Naive thymus-derived CD4-positive, alpha-beta T cell (primary cell): ENCODE results near the gene FRRS1. TPM values are rescaled to one million over a fixed set of nuclear protein-coding genes. Genes with fewer than 3 reads are reported as not detected.
A peak's percentile ranks its signal among the peaks of the same experiment; 100 is the strongest.
"Not testable (repeated sequence)": the region's sequence is repeated elsewhere in the genome, so short reads cannot be mapped to it uniquely, and the experiment has no call there.

ENCODE experiments used
- ATAC-seq: fragments of 150-1000 bp; cut with Tn5 transposase; 2 replicates; pipeline ENCODE4 v1.10.0; 2021; ENCODE audit warnings: mild to moderate bottlenecking, moderate library complexity
- CTCF ChIA-PET: fragments of 350-600 bp; sonication (Branson Sonifier 250); formaldehyde crosslinking; loops from one replicate; lab custom pipeline; 2021; ENCODE audit warnings: antibody characterized with exemption; lab: Charles Lee
- POLR2A ChIA-PET: fragments of 350-600 bp; sonication (Branson Sonifier 250); formaldehyde crosslinking; loops from one replicate; lab custom pipeline; 2021; ENCODE audit warnings: antibody characterized with exemption, inconsistent platforms; lab: Charles Lee
- DNase-seq, 9 donors: peaks; one replicate each; pipeline versions ENCODE4 v3.0.0 to v3.0.0-alpha.2; 2020 to 2022; ENCODE audit warnings: mixed read lengths in 1 of 9
- H3K27ac ChIP-seq: one replicate; pipeline ENCODE4 v1.7.0; 2013; ENCODE audit warnings: mild to moderate bottlenecking, low read depth, low read length, moderate library complexity
- H3K27me3 ChIP-seq, 2 donors: one replicate each; pipeline ENCODE4 v1.7.0; 2013; ENCODE audit warnings: low read length in 2 of 2, mild to moderate bottlenecking in 2 of 2, moderate library complexity in 2 of 2; ENCODE audit not compliant: control insufficient read depth in 2 of 2, insufficient read depth in 2 of 2
- H3K36me3 ChIP-seq, 3 experiments: 1 replicate in 2 of 3; 2 replicates in 1 of 3; pipeline ENCODE4 v1.7.0; 2013; ENCODE audit warnings: low read length in 3 of 3, mild to moderate bottlenecking in 3 of 3, moderate library complexity in 1 of 3; ENCODE audit not compliant: insufficient read depth in 3 of 3, control insufficient read depth in 2 of 3
- H3K4me1 ChIP-seq, 2 donors: one replicate each; pipeline ENCODE4 v1.7.0; 2013; ENCODE audit warnings: low read length in 2 of 2, mild to moderate bottlenecking in 2 of 2, moderate library complexity in 1 of 2; ENCODE audit not compliant: control insufficient read depth in 2 of 2, insufficient read depth in 2 of 2
- H3K4me3 ChIP-seq: 2 replicates; pipeline ENCODE4 v1.7.0; 2013; ENCODE audit warnings: mild to moderate bottlenecking, low read length
- H3K9me3 ChIP-seq, 3 experiments: 1 replicate in 2 of 3; 2 replicates in 1 of 3; pipeline ENCODE4 v1.7.0; 2013; ENCODE audit warnings: low read length in 3 of 3; ENCODE audit not compliant: control insufficient read depth in 2 of 3
- H3K27ac Mint-ChIP-seq, 9 donors: one replicate each; pipeline ENCODE4 v1.8.0; 2020 to 2022; ENCODE audit warnings: mixed read lengths in 9 of 9, mild to moderate bottlenecking in 8 of 9, moderate library complexity in 5 of 9, inconsistent platforms in 2 of 9
- H3K27me3 Mint-ChIP-seq, 5 donors: one replicate each; pipeline ENCODE4 v1.8.0; 2021 to 2022; ENCODE audit warnings: mixed read lengths in 5 of 5, mild to moderate bottlenecking in 1 of 5
- H3K36me3 Mint-ChIP-seq, 5 donors: one replicate each; pipeline ENCODE4 v1.8.0; 2020 to 2022; ENCODE audit warnings: mixed read lengths in 5 of 5, mild to moderate bottlenecking in 3 of 5, inconsistent platforms in 1 of 5
- H3K4me1 Mint-ChIP-seq, 7 donors: one replicate each; pipeline ENCODE4 v1.8.0; 2020 to 2022; ENCODE audit warnings: mixed read lengths in 7 of 7, mild to moderate bottlenecking in 3 of 7, inconsistent platforms in 1 of 7
- H3K4me3 Mint-ChIP-seq, 10 donors: one replicate each; pipeline ENCODE4 v1.8.0; 2020 to 2022; ENCODE audit warnings: mild to moderate bottlenecking in 10 of 10, mixed read lengths in 10 of 10, moderate library complexity in 6 of 10, inconsistent platforms in 2 of 10
- H3K9me3 Mint-ChIP-seq, 11 donors: one replicate each; pipeline ENCODE4 v1.8.0; 2020 to 2022; ENCODE audit warnings: mixed read lengths in 11 of 11, mild to moderate bottlenecking in 4 of 11, inconsistent platforms in 1 of 11, moderate library complexity in 1 of 11
- intact Hi-C, 2 donors: fragments of 100-400 bp; cut with micrococcal nuclease; formaldehyde crosslinking; loops; one replicate each; pipeline ENCODE4 v1.15.1; 2023
- polyA plus RNA-seq, 2 donors: library from polyadenylated mRNA; unstranded; fragments of 300-500 nt; fragmentation: Illumina TruSeq; gene quantifications; one replicate each; pipeline ENCODE4 v1.2.3, GENCODE V29; 2021
- total RNA-seq, 6 experiments: library from RNA in 5 of 6; stranded (reverse) in 5 of 6; gene quantifications; 1 replicate in 5 of 6; 2 replicates in 1 of 6; pipeline ENCODE4 v1.2.3 and lab custom pipeline; 2021 to 2026

Gene FRRS1
- total and polyA plus RNA-seq, 7 experiments from 2014 or later: 0.10 to 1.4 (median 0.55) TPM; not detected in 1

- no peaks in the 10 kb centered on the region for H3K9me3 Mint-ChIP-seq
- no peak for DNase-seq
- H3K4me3 Mint-ChIP-seq: no peak overlapping the region
- H3K27me3 Mint-ChIP-seq: peaks cover 4 to 38% (median 7%) of the 10 kb centered on the region in 5 donors
- ATAC-seq: no peak
- Histone ChIP-seq H3K9me3 (no peaks in the 10 kb centered on the region), H3K27me3 (no peaks in the 10 kb centered on the region), H3K36me3 (no peaks in the 10 kb centered on the region), H3K27ac (no peak overlapping the region), H3K4me1 (no peaks in the 10 kb centered on the region), H3K4me3 (no peak overlapping the region)
- no peak overlapping the region for H3K27ac Mint-ChIP-seq
- no peaks in the 10 kb centered on the region for H3K36me3 Mint-ChIP-seq
- ChIA-PET POLR2A (no interaction called here), CTCF (interaction anchor here (0.7 kb wide), 1 partner anchor 728 kb away, joined by 3 read pairs; no protein-coding TSS in a partner anchor)
- H3K4me1 Mint-ChIP-seq: no peaks in the 10 kb centered on the region
- intact Hi-C loops: loop anchor here in 1 of 2 donors (10.0 kb wide), 1 partner anchor 333 kb away; the partner anchor contains the start of genes SASS6 and TRMT13
Measured at GRCh38 chr1:99801584-99801983, 35.1 kb upstream of the FRRS1 start.

GRCh38 chr1:99793861-99794260 lies 27.4 kb upstream of the FRRS1 start:
- H3K4me1 Mint-ChIP-seq, H3K4me3 Mint-ChIP-seq, H3K9me3 Mint-ChIP-seq, H3K36me3 Mint-ChIP-seq, POLR2A ChIA-PET, H3K36me3 ChIP-seq, H3K27ac Mint-ChIP-seq, H3K9me3 ChIP-seq, H3K27me3 ChIP-seq, H3K4me1 ChIP-seq, ATAC-seq, H3K4me3 ChIP-seq, CTCF ChIA-PET, H3K27ac ChIP-seq, intact Hi-C loops, DNase-seq: not testable (repeated sequence)
- H3K27me3 Mint-ChIP-seq: peaks cover 12 to 68% (median 22%) of the 10 kb centered on the region in 5 donors

GRCh38 chr1:99789715-99790114 lies 23.3 kb upstream of the FRRS1 start:
- peaks cover 25 to 51% (median 34%) of the 10 kb centered on the region in 5 donors for H3K27me3 Mint-ChIP-seq
- no peak for DNase-seq
- intact Hi-C loops: no loop called here

GRCh38 chr1:99788896-99789295 lies 22.5 kb upstream of the FRRS1 start:
- POLR2A ChIA-PET: no interaction called here

More at GRCh38 chr1:99789715-99790114, 23.3 kb upstream of the FRRS1 start:
- H3K4me3 Mint-ChIP-seq: no peak overlapping the region
- ATAC-seq: no peak
- Histone ChIP-seq H3K4me3 (no peak overlapping the region), H3K4me1 (peaks cover 5 to 7% of the 10 kb centered on the region in 2 donors), H3K36me3 (no peaks in the 10 kb centered on the region), H3K9me3 (no peaks in the 10 kb centered on the region), H3K27me3 (no peaks in the 10 kb centered on the region), H3K27ac (no peak overlapping the region)
- ChIA-PET CTCF (no interaction called here), POLR2A (no interaction called here)
- H3K36me3 Mint-ChIP-seq: no peaks in the 10 kb centered on the region
- peaks cover 0 to 4% (median 0%) of the 10 kb centered on the region in 11 donors for H3K9me3 Mint-ChIP-seq
- no peak overlapping the region for H3K27ac Mint-ChIP-seq
- peaks cover 3 to 15% (median 8%) of the 10 kb centered on the region in 7 donors for H3K4me1 Mint-ChIP-seq

GRCh38 chr1:99786751-99787501 lies 20.5 kb upstream of the FRRS1 start:
- no peak overlapping the region for H3K27ac ChIP-seq
- intact Hi-C loops: no loop called here
- H3K4me1 Mint-ChIP-seq: peaks cover 7 to 22% (median 14%) of the 10 kb centered on the region in 7 donors
- peaks cover 0 to 4% (median 0%) of the 10 kb centered on the region in 11 donors for H3K9me3 Mint-ChIP-seq
- peaks cover 11 to 14% of the 10 kb centered on the region in 2 donors for H3K4me1 ChIP-seq
- no peak overlapping the region for H3K4me3 ChIP-seq
- POLR2A ChIA-PET: no interaction called here
- CTCF ChIA-PET: no interaction called here
- no peaks in the 10 kb centered on the region for H3K9me3 ChIP-seq
- H3K4me3 Mint-ChIP-seq: peak overlapping the region in 1 of 10 donors; percentile 12
- no peak overlapping the region for H3K27ac Mint-ChIP-seq
- H3K36me3 ChIP-seq: no peaks in the 10 kb centered on the region
- H3K36me3 Mint-ChIP-seq: no peaks in the 10 kb centered on the region
- no peaks in the 10 kb centered on the region for H3K27me3 ChIP-seq
- DNase-seq: no peak
- ATAC-seq: no peak
- peaks cover 29 to 54% (median 47%) of the 10 kb centered on the region in 5 donors for H3K27me3 Mint-ChIP-seq

More at GRCh38 chr1:99788896-99789295, 22.5 kb upstream of the FRRS1 start:
- H3K27ac ChIP-seq: no peak overlapping the region
- intact Hi-C loops: no loop called here
- Mint-ChIP-seq H3K27me3 (peaks cover 25 to 52% (median 38%) of the 10 kb centered on the region in 5 donors), H3K36me3 (no peaks in the 10 kb centered on the region), H3K4me3 (no peak overlapping the region), H3K4me1 (peaks cover 7 to 22% (median 14%) of the 10 kb centered on the region in 7 donors), H3K9me3 (peaks cover 0 to 4% (median 0%) of the 10 kb centered on the region in 11 donors), H3K27ac (no peak overlapping the region)
- H3K27me3 ChIP-seq: no peaks in the 10 kb centered on the region
- no peaks in the 10 kb centered on the region for H3K36me3 ChIP-seq
- ATAC-seq (no peak), DNase-seq (no peak)
- no peaks in the 10 kb centered on the region for H3K9me3 ChIP-seq
- no peak overlapping the region for H3K4me3 ChIP-seq
- CTCF ChIA-PET: no interaction called here
- peaks cover 11 to 14% of the 10 kb centered on the region in 2 donors for H3K4me1 ChIP-seq

GRCh38 chr1:99784809-99785255 lies 18.4 kb upstream of the FRRS1 start:
- Histone ChIP-seq H3K9me3 (no peaks in the 10 kb centered on the region), H3K27me3 (no peaks in the 10 kb centered on the region), H3K36me3 (no peaks in the 10 kb centered on the region), H3K4me1 (peaks cover 11 to 14% of the 10 kb centered on the region in 2 donors), H3K27ac (no peak overlapping the region), H3K4me3 (no peak overlapping the region)
- Mint-ChIP-seq H3K27ac (peak overlapping the region in 2 of 9 donors; percentile 21 to 40), H3K4me1 (peaks cover 9 to 22% (median 14%) of the 10 kb centered on the region in 7 donors), H3K9me3 (peaks cover 0 to 4% (median 0%) of the 10 kb centered on the region in 11 donors), H3K4me3 (peak overlapping the region in 7 of 10 donors; percentile 26 to 62 (median 50)), H3K27me3 (peaks cover 32 to 59% (median 45%) of the 10 kb centered on the region in 5 donors), H3K36me3 (no peaks in the 10 kb centered on the region)
- DNase-seq (peak in 7 of 9 donors; percentile 12 to 53 (median 35)), ATAC-seq (peak; percentile 27)
- POLR2A ChIA-PET: no interaction called here
- CTCF ChIA-PET: no interaction called here
- intact Hi-C loops: no loop called here
